Neural progenitor cell (in vitro differentiated cells): ENCODE data around the gene GGN.

ENCODE experiments used
- CTCF ChIP-seq: fragments of 200-600 bp; sonication (generic); IDR thresholded peaks from 2 replicates; pipeline ENCODE4 v1.5.1; 2017; ENCODE audit warnings: antibody characterized with exemption, mild to moderate bottlenecking
- EZH2 ChIP-seq: fragments of 200-600 bp; sonication (generic); IDR thresholded peaks from 2 replicates; pipeline ENCODE4 v1.6.1; 2017; ENCODE audit warnings: antibody characterized with exemption, mild to moderate bottlenecking, moderate library complexity
- EZH2phosphoT487 ChIP-seq: fragments of 200-600 bp; sonication (generic); IDR thresholded peaks from 2 replicates; pipeline ENCODE4 v1.6.1; 2017; ENCODE audit warnings: antibody characterized with exemption

- no peak for TF ChIP-seq CTCF
- no peak for TF ChIP-seq EZH2phosphoT487
- no peak for TF ChIP-seq EZH2
Measured at GRCh38 chr19:38376576-38376975, 11.3 kb downstream of the GGN start.
